ENCODE measurements around the gene MORF4L1. TPM values are rescaled to one million over a fixed set of nuclear protein-coding genes. Genes with fewer than 3 reads are reported as not detected.
"Not testable (repeated sequence)": the region's sequence is repeated elsewhere in the genome, so short reads cannot be mapped to it uniquely, and the experiment has no call there.

The MORF4L1 gene
- total RNA-seq, 2 donors from 2014 or later: 242 to 244 TPM

GRCh38 chr15:78921940-78922339 is 49.2 kb downstream of the MORF4L1 start:
- Mint-ChIP-seq H3K4me3 (no peak overlapping the region), H3K4me1 (no peaks in the 10 kb centered on the region), H3K27ac (peak overlapping the region; percentile 73), H3K9me3 (no peaks in the 10 kb centered on the region), H3K27me3 (no peaks in the 10 kb centered on the region), H3K36me3 (ENCODE audit: low read depth) (peaks cover 94% of the 10 kb centered on the region)
- ATAC-seq (replicated peaks): no peak

DNA sequence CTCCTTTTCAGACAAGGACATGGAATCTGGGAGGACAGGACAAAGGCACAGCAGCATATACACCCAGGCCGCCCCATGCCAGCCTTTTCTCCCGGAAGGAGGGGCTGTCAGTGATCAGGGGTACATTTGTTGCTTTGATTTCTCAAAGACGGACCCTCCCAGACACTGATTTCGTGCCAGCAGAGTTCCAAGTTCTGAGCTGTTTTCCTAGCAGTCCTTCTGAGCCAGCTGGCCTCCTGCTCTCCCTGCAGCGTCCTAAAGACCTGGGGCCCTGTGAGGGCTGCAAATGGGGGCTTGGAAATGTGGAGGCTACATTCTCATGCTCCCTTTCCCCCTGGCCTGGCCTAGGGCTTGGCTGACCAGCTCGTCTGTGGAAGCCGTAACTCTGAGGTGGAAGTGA is 49.8 kb downstream of the MORF4L1 start:
- ATAC-seq (replicated peaks): no peak
- Mint-ChIP-seq H3K27ac (no peak overlapping the region), H3K4me3 (no peak overlapping the region), H3K4me1 (no peaks in the 10 kb centered on the region), H3K9me3 (no peaks in the 10 kb centered on the region), H3K27me3 (no peaks in the 10 kb centered on the region), H3K36me3 (ENCODE audit: low read depth) (peaks cover 94% of the 10 kb centered on the region)

GRCh38 chr15:78923015-78923414 is 50.3 kb downstream of the MORF4L1 start:
- no peak for ATAC-seq (replicated peaks)
- H3K4me3 Mint-ChIP-seq: no peak overlapping the region
- H3K36me3 Mint-ChIP-seq (ENCODE audit: low read depth): peaks cover 95% of the 10 kb centered on the region
- H3K9me3 Mint-ChIP-seq: no peaks in the 10 kb centered on the region
- no peaks in the 10 kb centered on the region for H3K4me1 Mint-ChIP-seq
- H3K27ac Mint-ChIP-seq: no peak overlapping the region
- no peaks in the 10 kb centered on the region for H3K27me3 Mint-ChIP-seq

DNA sequence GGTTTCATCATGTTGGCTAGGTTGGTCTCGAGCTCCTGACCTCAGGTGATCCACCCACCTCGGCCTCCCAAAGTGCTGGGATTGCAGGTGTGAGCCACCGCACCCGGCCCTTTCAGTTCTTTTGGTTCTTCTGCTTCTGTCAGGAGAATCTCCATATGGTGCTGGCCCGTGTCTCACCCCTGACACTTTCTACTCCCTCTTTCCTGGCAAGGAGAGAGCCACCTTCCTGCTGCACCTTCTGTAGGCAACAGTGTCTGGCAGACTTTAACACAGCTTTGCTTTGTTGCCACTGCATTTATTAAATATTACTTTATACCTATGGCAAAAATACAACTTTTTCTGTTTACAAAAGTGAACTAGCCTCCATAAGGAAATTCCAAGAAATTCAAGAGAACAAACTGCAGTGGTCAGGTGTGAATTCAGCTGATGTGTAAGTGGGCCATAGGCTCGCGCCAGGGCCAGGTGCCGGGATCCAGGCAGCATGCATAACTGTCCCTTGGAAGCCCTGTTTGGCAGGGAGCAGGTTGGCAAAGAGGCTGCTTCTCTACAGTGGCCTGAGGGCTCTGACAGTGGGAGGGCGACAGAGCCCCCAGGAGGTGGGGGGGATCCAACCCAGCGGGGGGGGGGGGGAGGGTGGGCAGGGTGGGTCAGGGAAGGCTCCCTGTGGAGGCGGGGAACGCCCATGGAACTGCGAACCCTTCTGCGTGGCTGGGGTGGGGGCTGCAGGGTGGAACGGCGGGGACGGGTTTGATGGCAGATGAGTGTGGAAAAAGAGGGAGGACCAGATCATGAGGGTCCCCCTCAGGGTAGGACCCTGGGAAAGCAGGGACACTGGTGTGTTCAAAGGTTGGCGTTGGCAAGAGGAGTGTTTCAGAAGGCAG is 51.0 kb downstream of the MORF4L1 start:
- H3K4me1 Mint-ChIP-seq: no peaks in the 10 kb centered on the region
- H3K27me3 Mint-ChIP-seq: no peaks in the 10 kb centered on the region
- peak overlapping the region; percentile 77 for H3K27ac Mint-ChIP-seq
- no peaks in the 10 kb centered on the region for H3K9me3 Mint-ChIP-seq
- no peak for ATAC-seq (replicated peaks)
- H3K4me3 Mint-ChIP-seq: no peak overlapping the region
- peaks cover 96% of the 10 kb centered on the region for H3K36me3 Mint-ChIP-seq (ENCODE audit: low read depth)

DNA sequence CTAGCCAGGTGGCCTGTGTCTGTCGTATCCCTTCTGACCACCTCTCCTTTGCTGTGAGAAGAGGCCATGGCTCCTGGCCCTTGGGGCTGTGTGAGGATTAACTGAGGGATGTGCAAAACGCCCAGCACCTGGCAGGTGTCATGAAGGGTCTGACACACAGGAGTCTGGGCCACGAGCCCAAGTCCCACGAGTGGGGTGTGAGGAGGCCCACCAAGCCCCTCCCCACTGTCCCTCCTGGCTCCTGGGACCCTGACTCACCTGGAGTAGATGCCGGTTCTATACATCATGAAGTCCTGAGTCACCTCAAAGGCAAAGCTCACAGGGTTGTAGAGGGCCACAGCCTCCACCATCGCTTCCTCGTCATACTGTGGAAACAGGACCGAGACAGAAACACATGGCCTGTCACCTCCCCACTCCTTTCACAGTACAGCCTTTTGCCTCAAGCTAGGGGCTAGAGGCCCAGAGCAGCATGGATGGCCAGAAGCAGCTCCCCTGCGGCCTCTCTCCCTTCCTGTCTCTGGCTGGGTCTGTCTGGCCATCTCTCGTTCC is 52.5 kb downstream of the MORF4L1 start:
- no peak for ATAC-seq (replicated peaks)
- no peak overlapping the region for H3K4me3 Mint-ChIP-seq
- H3K36me3 Mint-ChIP-seq (ENCODE audit: low read depth): peaks cover 95% of the 10 kb centered on the region
- no peaks in the 10 kb centered on the region for H3K27me3 Mint-ChIP-seq
- H3K27ac Mint-ChIP-seq: peak overlapping the region; percentile 20
- no peaks in the 10 kb centered on the region for H3K4me1 Mint-ChIP-seq
- no peaks in the 10 kb centered on the region for H3K9me3 Mint-ChIP-seq

DNA sequence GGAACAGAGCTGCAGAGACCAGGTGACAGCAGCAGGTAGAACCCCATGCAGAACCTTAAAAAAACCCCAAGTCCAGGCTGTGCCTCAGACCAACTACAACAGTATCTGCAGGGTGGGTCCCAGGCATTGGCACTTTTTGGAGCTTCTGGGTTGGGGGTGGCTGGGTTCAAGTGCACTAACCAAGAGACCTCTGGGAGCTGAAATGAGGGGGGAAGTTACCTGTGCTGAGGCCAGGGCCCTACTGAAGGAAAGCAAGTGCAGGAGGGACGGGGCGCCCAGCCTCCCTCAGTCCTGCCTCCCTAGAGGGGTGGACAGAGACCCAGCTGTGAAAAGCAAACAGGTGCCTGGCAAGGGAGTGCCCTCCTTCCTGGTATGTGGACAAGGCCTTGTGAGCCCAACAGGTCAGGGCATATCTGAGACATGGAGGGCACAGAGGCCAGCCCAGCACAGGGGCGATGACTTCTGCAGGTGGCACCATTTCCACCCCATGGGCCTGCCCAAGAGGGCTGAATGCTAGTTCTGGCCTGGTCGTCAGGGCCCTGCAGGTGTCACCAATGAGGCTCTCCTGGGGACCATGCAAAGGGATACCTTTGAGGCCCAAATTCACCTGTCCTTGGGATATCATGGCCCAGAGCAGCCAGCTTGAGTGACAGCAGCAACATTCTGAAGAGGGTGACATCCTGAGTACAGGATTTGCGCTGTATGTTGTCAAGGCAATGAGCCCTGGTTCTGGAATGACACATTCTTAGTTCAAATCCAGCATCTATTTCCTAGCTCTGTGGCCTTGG is 53.5 kb downstream of the MORF4L1 start:
- no peaks in the 10 kb centered on the region for H3K27me3 Mint-ChIP-seq

GRCh38 chr15:78927077-78927790 is 54.5 kb downstream of the MORF4L1 start:
- ATAC-seq (replicated peaks): peak; percentile 3
- Mint-ChIP-seq H3K4me3 (no peak overlapping the region), H3K27me3 (no peaks in the 10 kb centered on the region), H3K4me1 (no peaks in the 10 kb centered on the region), H3K27ac (peak overlapping the region; percentile 15), H3K36me3 (ENCODE audit: low read depth) (peaks cover 94% of the 10 kb centered on the region), H3K9me3 (no peaks in the 10 kb centered on the region)

More for the DNA sequence above, 53.5 kb downstream of the MORF4L1 start:
- Mint-ChIP-seq H3K27ac (peak overlapping the region; percentile 15), H3K4me1 (no peaks in the 10 kb centered on the region), H3K4me3 (no peak overlapping the region), H3K9me3 (no peaks in the 10 kb centered on the region), H3K36me3 (ENCODE audit: low read depth) (peaks cover 99% of the 10 kb centered on the region)
- ATAC-seq (replicated peaks): peak; percentile 14

GRCh38 chr15:78928176-78928575 is 55.5 kb downstream of the MORF4L1 start:
- Mint-ChIP-seq H3K36me3 (ENCODE audit: low read depth) (peaks cover 94% of the 10 kb centered on the region), H3K27ac (peak overlapping the region; percentile 68)
- H3K4me1 Mint-ChIP-seq; H3K9me3 Mint-ChIP-seq; H3K4me3 Mint-ChIP-seq; H3K27me3 Mint-ChIP-seq; ATAC-seq (replicated peaks): not testable (repeated sequence)

DNA sequence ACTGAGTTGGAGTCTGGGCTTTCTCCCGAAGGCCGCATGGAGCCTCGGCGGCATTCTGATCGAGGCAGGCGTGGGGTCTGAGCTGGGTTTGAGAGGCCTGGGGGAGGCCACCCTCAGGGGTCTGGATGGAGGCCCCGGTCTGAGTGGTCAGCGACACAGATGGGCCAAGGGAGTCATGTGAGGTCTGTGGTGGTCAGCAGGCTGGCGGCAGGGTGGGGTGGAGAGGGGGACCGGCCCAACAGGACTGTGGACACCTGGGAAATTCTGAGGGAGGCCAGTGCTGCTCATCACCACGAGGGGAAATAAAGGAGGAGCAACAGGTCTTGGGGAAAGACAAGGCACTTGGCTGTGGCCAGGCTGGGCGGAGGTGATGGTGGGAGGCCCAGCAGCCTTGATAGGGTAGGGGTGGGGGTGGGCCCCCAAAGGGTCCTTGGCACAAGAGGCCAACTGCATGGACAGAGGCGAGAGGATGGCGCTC is 56.0 kb downstream of the MORF4L1 start:
- Mint-ChIP-seq H3K4me3 (no peak overlapping the region), H3K27ac (no peak overlapping the region), H3K27me3 (no peaks in the 10 kb centered on the region), H3K36me3 (ENCODE audit: low read depth) (peaks cover 94% of the 10 kb centered on the region), H3K9me3 (no peaks in the 10 kb centered on the region), H3K4me1 (peaks cover 10% of the 10 kb centered on the region)
- no peak for ATAC-seq (replicated peaks)

GRCh38 chr15:78929536-78930264 is 57.0 kb downstream of the MORF4L1 start:
- ATAC-seq (replicated peaks): no peak
- peaks cover 94% of the 10 kb centered on the region for H3K36me3 Mint-ChIP-seq (ENCODE audit: low read depth)

GRCh38 chr15:78930577-78931388 is 58.1 kb downstream of the MORF4L1 start:
- H3K4me3 Mint-ChIP-seq: no peak overlapping the region
- no peak for ATAC-seq (replicated peaks)

More at GRCh38 chr15:78929536-78930264, 57.0 kb downstream of the MORF4L1 start:
- H3K4me3 Mint-ChIP-seq: no peak overlapping the region
- peak overlapping the region; percentile 7 for H3K27ac Mint-ChIP-seq
- peaks cover 15% of the 10 kb centered on the region for H3K4me1 Mint-ChIP-seq
- H3K9me3 Mint-ChIP-seq: no peaks in the 10 kb centered on the region
- H3K27me3 Mint-ChIP-seq: no peaks in the 10 kb centered on the region

DNA sequence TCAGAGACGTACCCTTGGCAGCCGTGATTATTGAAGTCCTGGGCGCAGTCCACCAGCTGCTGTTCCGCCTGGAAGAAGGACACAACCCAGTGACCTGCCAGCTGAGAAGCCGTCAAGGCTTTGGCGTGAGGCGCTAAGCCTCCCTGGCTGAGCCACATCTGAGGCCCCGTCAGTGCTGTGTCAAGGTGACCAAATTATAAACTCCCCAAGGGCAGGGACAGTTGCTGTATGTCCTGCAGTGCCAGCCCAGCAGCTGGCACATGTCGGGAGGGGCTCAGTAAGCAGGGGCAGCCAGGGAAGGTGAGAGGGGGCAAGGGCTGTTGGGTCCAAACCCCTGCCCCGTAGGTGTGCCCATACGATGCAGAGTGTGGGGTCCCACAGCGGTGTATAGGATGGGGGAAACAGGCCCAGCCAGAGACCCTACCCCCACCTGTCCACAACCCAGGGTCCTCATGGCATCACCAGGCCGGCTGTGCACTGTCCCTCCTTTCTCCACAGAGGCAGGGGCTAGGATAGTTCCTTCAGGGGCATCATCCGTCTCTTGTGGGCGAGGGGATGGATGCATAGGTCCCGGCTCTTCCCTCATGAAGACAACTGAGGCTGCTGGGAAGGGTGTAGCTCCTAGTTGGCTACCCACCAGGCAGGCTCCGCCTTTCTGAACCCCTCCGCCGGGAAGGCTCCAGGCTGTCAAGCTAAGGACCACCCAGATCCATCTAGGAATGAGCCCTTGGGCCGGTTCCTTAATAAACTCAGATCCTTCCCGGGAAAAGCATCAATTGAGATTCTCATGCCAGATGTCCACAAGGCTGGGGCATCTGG is 59.0 kb downstream of the MORF4L1 start:
- Mint-ChIP-seq H3K36me3 (ENCODE audit: low read depth) (peaks cover 94% of the 10 kb centered on the region), H3K4me1 (peaks cover 19% of the 10 kb centered on the region), H3K4me3 (no peak overlapping the region), H3K27ac (peak overlapping the region; percentile 52), H3K27me3 (no peaks in the 10 kb centered on the region), H3K9me3 (no peaks in the 10 kb centered on the region)
- ATAC-seq (replicated peaks): no peak

More at GRCh38 chr15:78930577-78931388, 58.1 kb downstream of the MORF4L1 start:
- H3K4me1 Mint-ChIP-seq: peaks cover 16% of the 10 kb centered on the region
- H3K9me3 Mint-ChIP-seq: no peaks in the 10 kb centered on the region
- no peaks in the 10 kb centered on the region for H3K27me3 Mint-ChIP-seq
- peaks cover 94% of the 10 kb centered on the region for H3K36me3 Mint-ChIP-seq (ENCODE audit: low read depth)
- H3K27ac Mint-ChIP-seq: peak overlapping the region; percentile 52

Data from activated T-helper 17 cell treated with anti-CD3 and anti-CD28 coated beads, Interleukin-2, amount 50 U/mL, for 72 hours (primary cell).